Nephron progenitor cell (in vitro differentiated cells): ENCODE results near the gene GEMIN8.

Experiments
- DNase-seq: peaks from one replicate; pipeline ENCODE4 v3.0.0; 2021
- H3K27ac Mint-ChIP-seq: 2 replicates; pipeline ENCODE4 v1.8.0; 2021; ENCODE audit warnings: mild to moderate bottlenecking, moderate library complexity, mixed read lengths
- H3K27me3 Mint-ChIP-seq: 2 replicates; pipeline ENCODE4 v1.8.0; 2021; ENCODE audit warnings: mild to moderate bottlenecking, low read depth, mixed read lengths; ENCODE audit not compliant: poor library complexity
- H3K36me3 Mint-ChIP-seq: 2 replicates; pipeline ENCODE4 v1.8.0; 2021; ENCODE audit warnings: low read depth, mixed read lengths
- H3K4me1 Mint-ChIP-seq: 2 replicates; pipeline ENCODE4 v1.8.0; 2021; ENCODE audit warnings: mixed read lengths
- H3K4me3 Mint-ChIP-seq: 2 replicates; pipeline ENCODE4 v1.8.0; 2021; ENCODE audit warnings: mild to moderate bottlenecking, moderate library complexity, mixed read lengths
- H3K9me3 Mint-ChIP-seq: 2 replicates; pipeline ENCODE4 v1.8.0; 2021; ENCODE audit warnings: mild to moderate bottlenecking, moderate library complexity, mixed read lengths
- CTCF ChIP-seq: fragments of 200-600 bp; sonication (generic); IDR thresholded peaks from 2 replicates; pipeline ENCODE4 v1.5.0; 2021; ENCODE audit warnings: antibody characterized with exemption

The GEMIN8 gene

DNA sequence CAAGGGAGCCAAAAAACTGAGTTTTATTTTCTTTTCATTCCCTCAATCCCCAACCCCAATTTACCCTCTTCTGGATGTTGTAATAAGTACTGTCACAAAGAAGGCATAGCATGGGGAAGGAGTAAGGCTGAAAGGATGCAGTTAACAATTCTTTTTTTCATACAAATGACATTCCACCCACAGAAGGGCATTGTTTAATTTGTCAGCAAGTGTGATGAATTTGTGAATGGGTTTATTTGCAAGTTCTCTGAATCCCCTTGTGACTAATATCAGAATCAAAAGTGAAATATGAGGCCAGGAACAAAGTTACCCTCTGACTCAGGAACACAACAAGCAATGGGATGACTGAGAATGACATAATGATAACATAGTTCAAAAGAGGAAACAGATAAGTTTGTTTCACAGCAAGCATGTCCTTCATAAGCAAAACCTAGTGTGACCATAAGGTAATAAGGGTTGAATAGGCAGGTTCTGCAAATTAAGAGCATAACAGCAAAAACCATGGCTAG, 2.1 kb downstream of the GEMIN8 start:
- peaks cover 12% of the 10 kb centered on the region for H3K9me3 Mint-ChIP-seq
- no peak overlapping the region for H3K27ac Mint-ChIP-seq
- H3K27me3 Mint-ChIP-seq, result no peaks in the 10 kb centered on the region
- DNase-seq, result no peak
- peaks cover 9% of the 10 kb centered on the region for H3K36me3 Mint-ChIP-seq
- no peak for TF ChIP-seq CTCF
- H3K4me1 Mint-ChIP-seq, result peaks cover 29% of the 10 kb centered on the region
- H3K4me3 Mint-ChIP-seq, result peak overlapping the region; percentile 91

DNA sequence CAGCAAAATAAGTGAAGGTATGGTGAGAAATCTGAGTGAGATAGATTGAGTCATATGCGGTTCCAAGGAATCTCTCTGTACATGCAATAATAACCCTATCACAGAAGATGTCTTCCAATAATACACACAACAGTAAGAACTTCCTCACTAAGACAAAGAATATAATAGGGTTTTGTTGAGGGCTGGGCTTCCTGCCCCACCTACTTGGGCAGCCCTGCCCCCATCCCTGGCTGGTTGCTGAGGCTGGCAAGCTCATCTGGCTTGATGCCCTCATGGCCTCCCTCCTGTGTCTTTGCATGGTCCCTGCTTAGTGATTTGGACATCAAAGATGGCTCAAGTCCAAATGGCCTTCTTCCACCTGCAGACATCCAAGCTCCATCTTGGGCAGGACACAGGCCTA, 2.7 kb downstream of the GEMIN8 start:
- no peak overlapping the region for H3K27ac Mint-ChIP-seq
- TF ChIP-seq CTCF, result no peak
- no peak overlapping the region for H3K4me3 Mint-ChIP-seq

GRCh38 chrX:14026121-14026520, 3.6 kb downstream of the GEMIN8 start:
- Mint-ChIP-seq H3K36me3 (peaks cover 19% of the 10 kb centered on the region), H3K27ac (no peak overlapping the region), H3K9me3 (peaks cover 21% of the 10 kb centered on the region), H3K4me3 (no peak overlapping the region), H3K4me1 (peaks cover 29% of the 10 kb centered on the region), H3K27me3 (no peaks in the 10 kb centered on the region)
- TF ChIP-seq CTCF, result no peak
- no peak for DNase-seq

More for the DNA sequence above, 2.7 kb downstream of the GEMIN8 start:
- Mint-ChIP-seq H3K36me3 (peaks cover 14% of the 10 kb centered on the region), H3K4me1 (peaks cover 29% of the 10 kb centered on the region), H3K9me3 (peaks cover 17% of the 10 kb centered on the region), H3K27me3 (no peaks in the 10 kb centered on the region)
- DNase-seq, result no peak

- peaks cover 14% of the 10 kb centered on the region for H3K4me1 Mint-ChIP-seq
- H3K4me3 Mint-ChIP-seq, result no peak overlapping the region
- no peak overlapping the region for H3K27ac Mint-ChIP-seq
- no peak for DNase-seq
- no peak for TF ChIP-seq CTCF
- H3K9me3 Mint-ChIP-seq, result peaks cover 31% of the 10 kb centered on the region
- H3K27me3 Mint-ChIP-seq, result peaks cover 4% of the 10 kb centered on the region
- H3K36me3 Mint-ChIP-seq, result peaks cover 49% of the 10 kb centered on the region
Observed at GRCh38 chrX:14022019-14022418, 7.7 kb downstream of the GEMIN8 start.

- H3K27me3 Mint-ChIP-seq, result peaks cover 8% of the 10 kb centered on the region
- TF ChIP-seq CTCF, result no peak
- H3K9me3 Mint-ChIP-seq, result peaks cover 45% of the 10 kb centered on the region
- no peak for DNase-seq
- no peak overlapping the region for H3K4me3 Mint-ChIP-seq
- peaks cover 74% of the 10 kb centered on the region for H3K36me3 Mint-ChIP-seq
- peaks cover 5% of the 10 kb centered on the region for H3K4me1 Mint-ChIP-seq
- H3K27ac Mint-ChIP-seq, result no peak overlapping the region
Observed at GRCh38 chrX:14017399-14017798, 12.3 kb downstream of the GEMIN8 start.

GRCh38 chrX:14015941-14016340, 13.8 kb downstream of the GEMIN8 start:
- Mint-ChIP-seq H3K27ac (no peak overlapping the region), H3K4me1 (peaks cover 5% of the 10 kb centered on the region), H3K4me3 (no peak overlapping the region), H3K9me3 (peaks cover 38% of the 10 kb centered on the region), H3K27me3 (peaks cover 8% of the 10 kb centered on the region), H3K36me3 (peaks cover 64% of the 10 kb centered on the region)
- TF ChIP-seq CTCF, result no peak
- DNase-seq, result no peak
